Measurements from ENCODE around the gene EMILIN3. TPM values are rescaled to one million over a fixed set of nuclear protein-coding genes. Genes with fewer than 3 reads are reported as not detected.

Gene EMILIN3
- total RNA-seq, 1 donor from 2014 or later = 2.1 TPM

DNA sequence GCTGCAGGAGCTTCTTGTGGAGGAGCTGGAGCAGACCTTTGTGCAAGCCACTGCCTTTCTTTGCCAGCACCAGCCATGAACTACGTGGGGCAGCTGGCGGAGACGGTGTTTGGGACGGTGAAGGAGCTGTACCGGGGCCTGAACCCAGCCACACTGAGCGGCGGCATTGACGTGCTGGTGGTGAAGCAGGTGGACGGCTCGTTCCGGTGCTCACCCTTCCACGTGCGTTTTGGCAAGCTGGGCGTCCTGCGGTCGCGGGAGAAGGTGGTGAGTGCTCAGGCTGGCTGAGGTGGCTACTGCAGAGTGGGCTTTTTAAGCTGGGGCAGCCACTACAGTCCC lies 20.9 kb downstream of the EMILIN3 start:
- Mint-ChIP-seq H3K4me3 (ENCODE audit: unreplicated experiment) (no peak overlapping the region), H3K36me3 (ENCODE audit: unreplicated experiment) (no peaks in the 10 kb centered on the region), H3K27ac (ENCODE audit: unreplicated experiment) (no peak overlapping the region), H3K27me3 (ENCODE audit: unreplicated experiment) (no peaks in the 10 kb centered on the region), H3K9me3 (ENCODE audit: unreplicated experiment) (no peaks in the 10 kb centered on the region), H3K4me1 (ENCODE audit: unreplicated experiment) (peaks cover 2% of the 10 kb centered on the region)
- DNase-seq (ENCODE audit: extremely low spot score, unreplicated experiment) = no peak
- no peak for TF ChIP-seq CTCF (IDR thresholded peaks at IDR 0.05)

GRCh38 chr20:41344938-41345728 lies 21.5 kb downstream of the EMILIN3 start:
- Mint-ChIP-seq H3K27ac (ENCODE audit: unreplicated experiment) (no peak overlapping the region), H3K27me3 (ENCODE audit: unreplicated experiment) (no peaks in the 10 kb centered on the region), H3K4me1 (ENCODE audit: unreplicated experiment) (peaks cover 5% of the 10 kb centered on the region), H3K36me3 (ENCODE audit: unreplicated experiment) (no peaks in the 10 kb centered on the region), H3K9me3 (ENCODE audit: unreplicated experiment) (no peaks in the 10 kb centered on the region), H3K4me3 (ENCODE audit: unreplicated experiment) (no peak overlapping the region)
- TF ChIP-seq CTCF (IDR thresholded peaks at IDR 0.05) = no peak
- no peak for DNase-seq (ENCODE audit: extremely low spot score, unreplicated experiment)

GRCh38 chr20:41344477-41344876 lies 22.1 kb downstream of the EMILIN3 start:
- Mint-ChIP-seq H3K9me3 (ENCODE audit: unreplicated experiment) (no peaks in the 10 kb centered on the region), H3K27me3 (ENCODE audit: unreplicated experiment) (no peaks in the 10 kb centered on the region), H3K4me1 (ENCODE audit: unreplicated experiment) (peaks cover 11% of the 10 kb centered on the region), H3K27ac (ENCODE audit: unreplicated experiment) (no peak overlapping the region), H3K36me3 (ENCODE audit: unreplicated experiment) (no peaks in the 10 kb centered on the region), H3K4me3 (ENCODE audit: unreplicated experiment) (no peak overlapping the region)
- TF ChIP-seq CTCF (IDR thresholded peaks at IDR 0.05) = no peak
- DNase-seq (ENCODE audit: extremely low spot score, unreplicated experiment) = no peak

- Mint-ChIP-seq H3K27ac (ENCODE audit: unreplicated experiment) (no peak overlapping the region), H3K27me3 (ENCODE audit: unreplicated experiment) (no peaks in the 10 kb centered on the region), H3K4me3 (ENCODE audit: unreplicated experiment) (no peak overlapping the region), H3K4me1 (ENCODE audit: unreplicated experiment) (peaks cover 12% of the 10 kb centered on the region), H3K9me3 (ENCODE audit: unreplicated experiment) (no peaks in the 10 kb centered on the region), H3K36me3 (ENCODE audit: unreplicated experiment) (no peaks in the 10 kb centered on the region)
- no peak for TF ChIP-seq CTCF (IDR thresholded peaks at IDR 0.05)
- no peak for DNase-seq (ENCODE audit: extremely low spot score, unreplicated experiment)
Measured at GRCh38 chr20:41342474-41343464, 23.8 kb downstream of the EMILIN3 start.

All from osteocyte (in vitro differentiated cells).